Neural progenitor cell (in vitro differentiated cells): ENCODE measurements around the gene JADE2. TPM values are rescaled to one million over a fixed set of nuclear protein-coding genes. Genes with fewer than 3 reads are reported as not detected.
"Not testable (repeated sequence)": the region's sequence is repeated elsewhere in the genome, so short reads cannot be mapped to it uniquely, and the experiment has no call there.

Experiments used
- DNase-seq: peaks from one replicate; pipeline ENCODE4 v3.0.0-alpha.2; 2016; ENCODE audit warnings: low spot score
- H2AFZ ChIP-seq: fragments of 200-600 bp; sonication (generic); replicated peaks from 2 replicates; pipeline ENCODE4 v1.6.1; 2016; ENCODE audit warnings: antibody characterized with exemption
- H3F3A ChIP-seq: fragments of 200-600 bp; sonication (generic); 2 replicates; pipeline ENCODE4 v1.6.1; 2016; ENCODE audit warnings: antibody characterized with exemption, low read depth
- H3K27ac ChIP-seq: fragments of 200-600 bp; sonication (generic); 2 replicates; pipeline ENCODE4 v1.5.1; 2016; ENCODE audit warnings: mild to moderate bottlenecking
- H3K27me3 ChIP-seq: fragments of 200-600 bp; sonication (generic); 2 replicates; pipeline ENCODE4 v1.6.1; 2016; ENCODE audit warnings: mild to moderate bottlenecking, moderate library complexity
- H3K36me3 ChIP-seq: fragments of 200-600 bp; sonication (generic); 2 replicates; pipeline ENCODE4 v1.5.1; 2016
- H3K4me1 ChIP-seq: fragments of 200-600 bp; sonication (generic); 2 replicates; pipeline ENCODE4 v1.6.1; 2016; ENCODE audit warnings: mixed run types
- H3K4me2 ChIP-seq: fragments of 200-600 bp; sonication (generic); 2 replicates; pipeline ENCODE4 v1.6.1; 2016
- H3K4me3 ChIP-seq: fragments of 200-600 bp; sonication (generic); 2 replicates; pipeline ENCODE4 v1.5.1; 2016
- H3K79me2 ChIP-seq: fragments of 200-600 bp; sonication (generic); 2 replicates; pipeline ENCODE4 v1.6.1; 2016; ENCODE audit warnings: low read depth
- H3K9ac ChIP-seq: fragments of 200-600 bp; sonication (generic); 2 replicates; pipeline ENCODE4 v1.6.1; 2016
- H3K9me3 ChIP-seq: fragments of 200-600 bp; sonication (generic); 2 replicates; pipeline ENCODE4 v1.5.1; 2016; ENCODE audit warnings: low read depth
- H4K20me1 ChIP-seq: fragments of 200-600 bp; sonication (generic); 2 replicates; pipeline ENCODE4 v1.6.1; 2016; ENCODE audit warnings: low read depth
- H3K27ac Mint-ChIP-seq: 3 replicates; pipeline ENCODE4 v1.8.0; 2021; ENCODE audit warnings: mixed read lengths
- H3K27me3 Mint-ChIP-seq: 2 replicates; pipeline ENCODE4 v1.8.0; 2022; ENCODE audit warnings: low read depth, mild to moderate bottlenecking, inconsistent platforms, moderate library complexity, mixed read lengths; ENCODE audit not compliant: insufficient read depth
- H3K36me3 Mint-ChIP-seq: 3 replicates; pipeline ENCODE4 v1.8.0; 2021; ENCODE audit warnings: mixed read lengths
- H3K4me1 Mint-ChIP-seq: 3 replicates; pipeline ENCODE4 v1.8.0; 2021; ENCODE audit warnings: mixed read lengths
- H3K4me3 Mint-ChIP-seq: 3 replicates; pipeline ENCODE4 v1.8.0; 2021; ENCODE audit warnings: mild to moderate bottlenecking, moderate library complexity, mixed read lengths
- H3K9me3 Mint-ChIP-seq: 3 replicates; pipeline ENCODE4 v1.8.0; 2020; ENCODE audit warnings: mixed read lengths
- EZH2 ChIP-seq: fragments of 200-600 bp; sonication (generic); IDR thresholded peaks from 2 replicates; pipeline ENCODE4 v1.6.1; 2017; ENCODE audit warnings: antibody characterized with exemption, mild to moderate bottlenecking, moderate library complexity
- EZH2phosphoT487 ChIP-seq: fragments of 200-600 bp; sonication (generic); IDR thresholded peaks from 2 replicates; pipeline ENCODE4 v1.6.1; 2017; ENCODE audit warnings: antibody characterized with exemption
- total RNA-seq: library from RNA; depleted of rRNA; stranded (reverse); fragments of >200 nt; gene quantifications from 2 replicates; pipeline ENCODE4 v1.2.3, GENCODE V29; 2015; ENCODE audit warnings: low replicate concordance
- TF ChIP-seq, protein P1 (sequence below): fragments of 200-600 bp; sonication (generic); IDR thresholded peaks from 2 replicates; pipeline ENCODE4 v1.5.1; 2017; ENCODE audit warnings: antibody characterized with exemption, mild to moderate bottlenecking

The JADE2 gene
- total RNA-seq, 1 donor from 2014 or later = 1.7 TPM

DNA sequence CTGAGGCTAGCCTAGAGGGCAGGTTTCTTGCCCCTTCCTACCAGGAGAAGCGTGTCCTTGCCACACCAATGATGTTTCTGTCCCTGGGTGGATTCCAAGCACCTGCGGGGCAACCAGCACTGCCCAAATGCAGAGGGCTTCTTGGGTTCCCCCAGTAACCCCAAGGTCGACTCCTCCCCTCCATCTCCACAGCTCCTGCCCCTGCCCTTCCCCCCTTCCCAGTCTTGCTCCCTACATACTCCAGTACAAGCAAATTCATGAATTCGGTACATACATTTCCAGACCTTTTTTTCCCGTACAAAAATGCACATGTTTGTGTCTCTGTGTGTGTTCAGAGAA lies 12.8 kb upstream of the JADE2 start:
- H3K4me3 Mint-ChIP-seq = no peak overlapping the region
- no peak overlapping the region for H3K27ac Mint-ChIP-seq
- peaks cover 4% of the 10 kb centered on the region for H3K27me3 Mint-ChIP-seq
- Histone ChIP-seq H3K9ac (no peak overlapping the region), H3K4me1 (peaks cover 8% of the 10 kb centered on the region), H3K4me3 (no peak overlapping the region), H3K4me2 (no peak overlapping the region), H3K27ac (no peak overlapping the region), H3K79me2 (no peaks in the 10 kb centered on the region), H2AFZ (peak overlapping the region; percentile 82), H4K20me1 (no peaks in the 10 kb centered on the region), H3K27me3 (no peaks in the 10 kb centered on the region), H3F3A (no peaks in the 10 kb centered on the region), H3K36me3 (no peaks in the 10 kb centered on the region), H3K9me3 (no peaks in the 10 kb centered on the region)
- H3K36me3 Mint-ChIP-seq = no peaks in the 10 kb centered on the region
- DNase-seq = no peak
- no peaks in the 10 kb centered on the region for H3K9me3 Mint-ChIP-seq
- peaks cover 16% of the 10 kb centered on the region for H3K4me1 Mint-ChIP-seq
- TF ChIP-seq, protein P1, sequence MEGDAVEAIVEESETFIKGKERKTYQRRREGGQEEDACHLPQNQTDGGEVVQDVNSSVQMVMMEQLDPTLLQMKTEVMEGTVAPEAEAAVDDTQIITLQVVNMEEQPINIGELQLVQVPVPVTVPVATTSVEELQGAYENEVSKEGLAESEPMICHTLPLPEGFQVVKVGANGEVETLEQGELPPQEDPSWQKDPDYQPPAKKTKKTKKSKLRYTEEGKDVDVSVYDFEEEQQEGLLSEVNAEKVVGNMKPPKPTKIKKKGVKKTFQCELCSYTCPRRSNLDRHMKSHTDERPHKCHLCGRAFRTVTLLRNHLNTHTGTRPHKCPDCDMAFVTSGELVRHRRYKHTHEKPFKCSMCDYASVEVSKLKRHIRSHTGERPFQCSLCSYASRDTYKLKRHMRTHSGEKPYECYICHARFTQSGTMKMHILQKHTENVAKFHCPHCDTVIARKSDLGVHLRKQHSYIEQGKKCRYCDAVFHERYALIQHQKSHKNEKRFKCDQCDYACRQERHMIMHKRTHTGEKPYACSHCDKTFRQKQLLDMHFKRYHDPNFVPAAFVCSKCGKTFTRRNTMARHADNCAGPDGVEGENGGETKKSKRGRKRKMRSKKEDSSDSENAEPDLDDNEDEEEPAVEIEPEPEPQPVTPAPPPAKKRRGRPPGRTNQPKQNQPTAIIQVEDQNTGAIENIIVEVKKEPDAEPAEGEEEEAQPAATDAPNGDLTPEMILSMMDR = no peak
- TF ChIP-seq EZH2 = no peak
- no peak for TF ChIP-seq EZH2phosphoT487

DNA sequence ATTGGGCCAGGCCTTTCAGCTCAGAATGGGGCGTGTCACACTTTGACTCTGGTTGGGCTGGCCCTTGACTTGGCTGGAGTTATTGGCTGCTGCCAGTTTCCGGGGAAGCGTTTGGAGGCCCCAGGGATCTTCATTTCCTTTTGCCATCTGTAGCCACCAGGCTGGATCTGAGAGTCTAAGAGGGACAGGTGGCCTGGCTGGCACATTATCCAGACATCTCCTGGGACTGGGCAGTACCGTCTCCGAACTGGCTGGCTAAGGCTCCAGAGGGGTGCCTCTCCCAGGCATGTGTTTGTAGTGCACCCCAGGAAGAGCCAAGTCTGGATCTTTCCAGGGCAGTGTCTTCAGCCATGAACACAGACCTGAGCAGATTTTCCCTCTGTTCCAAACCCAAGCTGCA lies 9.7 kb upstream of the JADE2 start:
- no peak overlapping the region for H3K4me2 ChIP-seq
- H3F3A ChIP-seq = no peaks in the 10 kb centered on the region
- no peaks in the 10 kb centered on the region for H3K79me2 ChIP-seq
- H3K27ac ChIP-seq = no peak overlapping the region
- H3K4me3 ChIP-seq = no peak overlapping the region
- Mint-ChIP-seq H3K4me1 (peaks cover 16% of the 10 kb centered on the region), H3K27me3 (peaks cover 11% of the 10 kb centered on the region), H3K4me3 (no peak overlapping the region), H3K9me3 (no peaks in the 10 kb centered on the region), H3K27ac (no peak overlapping the region), H3K36me3 (no peaks in the 10 kb centered on the region)
- H3K4me1 ChIP-seq = peaks cover 8% of the 10 kb centered on the region
- H3K36me3 ChIP-seq = no peaks in the 10 kb centered on the region
- TF ChIP-seq EZH2phosphoT487 (no peak), EZH2 (no peak)
- TF ChIP-seq, protein P1 = no peak
- DNase-seq = no peak
- H3K27me3 ChIP-seq = peaks cover 9% of the 10 kb centered on the region
- H3K9me3 ChIP-seq = no peaks in the 10 kb centered on the region
- H2AFZ ChIP-seq = no peak overlapping the region
- H3K9ac ChIP-seq = no peak overlapping the region
- H4K20me1 ChIP-seq = no peaks in the 10 kb centered on the region

DNA sequence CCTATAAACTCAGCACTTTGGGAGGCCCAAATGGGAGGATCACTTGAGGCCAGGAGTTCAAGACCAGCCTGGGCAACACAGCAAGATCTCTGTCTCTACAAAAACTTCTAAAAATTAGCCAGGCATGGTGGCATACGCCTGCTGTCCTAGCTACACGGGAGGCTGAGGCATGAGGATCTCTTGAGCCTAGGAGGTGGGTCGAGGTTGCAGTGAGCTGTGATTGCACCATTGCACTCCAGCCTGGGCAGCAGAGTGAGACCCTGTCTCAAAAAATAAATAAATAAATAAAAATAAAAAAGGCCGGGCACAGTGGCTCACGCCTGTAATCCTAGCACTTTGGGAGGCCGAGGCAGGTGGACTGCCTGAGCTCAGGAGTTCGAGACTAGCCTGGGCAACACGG lies 8.5 kb upstream of the JADE2 start:
- H3K27me3 Mint-ChIP-seq, H3K4me2 ChIP-seq, H3K27ac ChIP-seq, H4K20me1 ChIP-seq, H3K27ac Mint-ChIP-seq, H3K4me3 ChIP-seq, H3K9me3 Mint-ChIP-seq, H3K4me3 Mint-ChIP-seq, DNase-seq, H3K9me3 ChIP-seq, H3K9ac ChIP-seq, H3K4me1 Mint-ChIP-seq, H3K36me3 Mint-ChIP-seq, H3K79me2 ChIP-seq, H3F3A ChIP-seq, H3K4me1 ChIP-seq, H3K36me3 ChIP-seq, H2AFZ ChIP-seq: not testable (repeated sequence)
- H3K27me3 ChIP-seq = peaks cover 19% of the 10 kb centered on the region

DNA sequence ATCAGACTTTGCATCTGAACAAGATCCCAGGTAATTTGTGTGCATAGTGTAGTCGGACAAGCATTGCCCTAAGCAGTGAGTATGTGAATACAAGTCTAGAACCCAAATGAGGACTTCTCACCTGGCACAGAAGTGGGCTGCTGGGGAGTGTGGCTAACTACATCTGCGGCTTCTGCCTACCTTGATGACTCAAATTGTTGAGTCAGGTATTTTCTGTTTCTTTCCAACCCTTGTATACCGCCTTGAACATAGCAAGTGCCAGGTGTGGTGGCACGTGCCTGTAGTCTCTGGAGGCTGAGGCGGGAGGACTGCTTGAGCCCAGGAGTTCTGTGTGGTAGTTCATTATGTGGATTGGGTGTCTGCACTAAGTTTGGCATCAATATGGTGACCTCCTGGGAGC lies 7.9 kb upstream of the JADE2 start:
- Histone ChIP-seq H3K27me3 (peaks cover 25% of the 10 kb centered on the region), H3K9ac (no peak overlapping the region), H2AFZ (no peak overlapping the region), H3K4me1 (peaks cover under 1% of the 10 kb centered on the region), H3K4me3 (no peak overlapping the region), H3K9me3 (no peaks in the 10 kb centered on the region), H3K79me2 (no peaks in the 10 kb centered on the region), H3F3A (peaks cover 2% of the 10 kb centered on the region), H3K36me3 (no peaks in the 10 kb centered on the region), H4K20me1 (no peaks in the 10 kb centered on the region), H3K4me2 (no peak overlapping the region), H3K27ac (no peak overlapping the region)
- no peaks in the 10 kb centered on the region for H3K36me3 Mint-ChIP-seq
- H3K27ac Mint-ChIP-seq = no peak overlapping the region
- no peak overlapping the region for H3K4me3 Mint-ChIP-seq
- no peak for DNase-seq
- no peaks in the 10 kb centered on the region for H3K9me3 Mint-ChIP-seq
- H3K27me3 Mint-ChIP-seq = peaks cover 11% of the 10 kb centered on the region
- no peak for TF ChIP-seq EZH2
- TF ChIP-seq, protein P1 = no peak
- no peak for TF ChIP-seq EZH2phosphoT487
- H3K4me1 Mint-ChIP-seq = peaks cover 3% of the 10 kb centered on the region
